Activated CD8-positive, alpha-beta memory T cell treated with anti-CD3 and anti-CD28 coated beads for 4 hours (primary cell): ENCODE results near the gene PLCE1.

Source experiments
- DNase-seq, 2 donors: peaks; one replicate each; pipeline ENCODE4 v3.0.0-alpha.2; 2020; ENCODE audit warnings: low read depth in 2 of 2

Gene PLCE1

DNA sequence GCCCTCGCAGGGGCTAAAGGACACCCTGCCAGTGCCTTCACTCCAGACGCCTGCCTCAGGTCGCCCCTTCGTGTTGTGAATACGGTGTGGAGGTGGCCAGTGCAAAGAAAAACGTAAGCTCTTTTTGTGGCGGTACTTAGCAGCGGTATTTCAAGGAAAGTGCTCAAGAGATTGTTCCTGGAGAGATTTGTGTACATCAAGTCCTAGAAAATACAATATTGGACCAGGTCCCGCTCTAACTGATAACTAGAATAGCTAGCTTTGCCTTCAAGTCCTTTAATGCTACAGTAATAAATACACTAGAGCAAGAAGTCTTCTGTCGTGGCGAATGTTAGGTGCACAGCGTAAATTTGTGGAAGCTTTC lies 689 bp downstream of the PLCE1 start:
- DNase-seq: no peak

DNA sequence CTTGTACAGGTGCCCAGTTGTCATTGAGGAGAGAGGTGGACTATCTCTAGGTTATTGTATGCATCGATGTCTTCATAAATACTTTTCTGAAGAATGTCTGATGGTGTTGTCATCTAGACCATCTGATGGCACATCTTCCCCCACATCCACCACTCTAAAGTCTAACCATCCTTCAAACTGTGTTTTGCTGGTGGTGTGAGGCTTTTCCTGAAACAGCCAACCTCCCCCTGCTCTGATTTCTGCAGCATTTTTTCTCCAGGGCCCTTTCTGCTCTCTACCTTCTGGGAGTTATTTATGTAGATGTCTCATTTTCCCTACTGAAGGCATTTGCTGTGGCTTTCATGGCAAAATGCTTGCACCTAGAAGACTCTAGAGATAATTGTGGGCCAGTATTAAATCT lies 1.5 kb downstream of the PLCE1 start:
- no peak for DNase-seq

DNA sequence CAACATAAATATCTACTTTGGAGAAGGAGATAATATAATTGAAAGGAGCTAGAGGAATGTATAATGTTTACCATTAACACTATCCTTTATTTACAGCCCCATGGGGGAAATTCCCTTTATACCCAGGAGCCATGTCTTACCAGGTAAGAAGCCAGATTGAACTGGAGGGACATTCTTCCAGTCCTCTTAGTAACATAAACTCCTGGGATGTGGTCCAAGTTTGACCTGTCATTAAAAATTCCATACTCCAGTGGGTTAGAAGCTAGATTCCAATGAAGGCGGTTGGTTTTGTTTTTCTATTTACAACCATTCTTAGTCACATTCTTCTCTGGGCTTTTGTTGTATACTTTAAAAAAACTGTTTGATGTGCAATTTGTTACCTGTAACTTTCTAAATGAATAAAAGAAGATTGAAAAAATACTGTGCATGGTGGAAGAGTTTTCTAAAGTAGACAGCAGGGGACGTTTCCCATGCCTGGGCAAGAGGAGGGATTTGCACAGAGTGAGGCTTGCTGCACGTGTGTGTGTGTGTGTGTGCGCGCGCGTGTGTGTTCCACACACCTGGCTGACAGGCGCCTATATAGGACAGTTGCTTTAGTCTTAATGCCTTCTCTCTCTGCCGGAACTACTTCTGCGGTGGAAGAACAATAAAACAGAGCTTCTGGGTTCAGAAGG lies 2.0 kb downstream of the PLCE1 start:
- DNase-seq: no peak

DNA sequence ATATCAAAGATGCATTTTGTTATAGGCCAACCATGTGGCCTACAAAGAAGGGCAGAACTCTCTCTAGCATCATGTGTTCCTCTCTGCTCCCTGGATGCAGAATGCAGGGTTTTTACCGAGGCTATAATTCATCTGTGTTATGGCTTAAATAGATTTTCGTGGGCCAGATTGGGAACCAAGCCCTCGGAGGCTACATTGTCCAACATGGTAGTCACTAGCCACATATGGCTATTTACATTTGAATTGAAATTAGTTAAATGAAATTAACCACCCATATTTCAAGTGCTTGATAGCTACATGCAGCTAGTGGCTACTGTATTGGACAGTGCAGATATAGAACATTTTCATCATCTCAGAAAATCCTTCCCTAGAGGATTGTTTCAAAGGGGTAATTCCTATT lies 2.8 kb downstream of the PLCE1 start:
- no peak for DNase-seq

DNA sequence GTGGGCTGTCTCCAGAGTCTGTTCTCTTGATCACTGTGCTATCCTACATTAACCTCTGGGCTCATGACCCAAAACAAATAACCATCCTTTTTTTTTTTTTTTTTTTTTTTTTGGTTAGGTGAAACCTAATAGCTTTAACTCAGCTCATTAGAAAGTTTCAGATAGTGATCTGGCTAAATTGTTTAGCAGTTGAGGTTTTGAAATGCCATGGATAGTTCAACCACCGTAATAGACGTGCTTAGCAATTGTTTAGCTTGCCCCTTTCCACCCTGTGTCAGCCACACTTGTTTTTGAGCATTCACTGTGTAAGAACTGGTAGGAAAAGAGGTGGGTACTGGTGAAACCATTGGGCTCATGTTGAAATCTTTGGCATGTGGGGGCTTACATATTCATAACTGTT lies 3.8 kb downstream of the PLCE1 start:
- DNase-seq: no peak

DNA sequence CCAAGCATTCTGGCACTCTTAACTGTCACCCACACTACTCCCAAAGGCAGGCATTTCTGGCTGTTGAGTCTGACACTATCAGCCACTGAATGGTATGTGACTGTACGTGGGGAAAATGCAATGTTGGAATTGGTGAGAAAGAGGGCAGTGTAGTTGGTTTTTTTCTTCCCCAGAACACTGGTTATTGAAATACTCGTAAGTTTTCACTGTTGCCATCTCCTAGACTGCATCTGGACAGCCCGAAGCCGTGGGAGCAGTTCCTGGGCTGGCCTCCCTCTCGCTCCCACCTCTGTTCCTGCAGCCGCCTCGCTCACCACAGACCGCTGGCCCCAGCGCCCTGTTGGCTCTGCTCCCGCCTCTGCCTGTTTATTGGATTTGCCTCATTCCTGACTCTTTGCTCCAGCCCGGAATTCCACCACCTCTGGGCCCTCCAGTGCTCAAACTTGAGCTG lies 5.7 kb downstream of the PLCE1 start:
- no peak for DNase-seq

DNA sequence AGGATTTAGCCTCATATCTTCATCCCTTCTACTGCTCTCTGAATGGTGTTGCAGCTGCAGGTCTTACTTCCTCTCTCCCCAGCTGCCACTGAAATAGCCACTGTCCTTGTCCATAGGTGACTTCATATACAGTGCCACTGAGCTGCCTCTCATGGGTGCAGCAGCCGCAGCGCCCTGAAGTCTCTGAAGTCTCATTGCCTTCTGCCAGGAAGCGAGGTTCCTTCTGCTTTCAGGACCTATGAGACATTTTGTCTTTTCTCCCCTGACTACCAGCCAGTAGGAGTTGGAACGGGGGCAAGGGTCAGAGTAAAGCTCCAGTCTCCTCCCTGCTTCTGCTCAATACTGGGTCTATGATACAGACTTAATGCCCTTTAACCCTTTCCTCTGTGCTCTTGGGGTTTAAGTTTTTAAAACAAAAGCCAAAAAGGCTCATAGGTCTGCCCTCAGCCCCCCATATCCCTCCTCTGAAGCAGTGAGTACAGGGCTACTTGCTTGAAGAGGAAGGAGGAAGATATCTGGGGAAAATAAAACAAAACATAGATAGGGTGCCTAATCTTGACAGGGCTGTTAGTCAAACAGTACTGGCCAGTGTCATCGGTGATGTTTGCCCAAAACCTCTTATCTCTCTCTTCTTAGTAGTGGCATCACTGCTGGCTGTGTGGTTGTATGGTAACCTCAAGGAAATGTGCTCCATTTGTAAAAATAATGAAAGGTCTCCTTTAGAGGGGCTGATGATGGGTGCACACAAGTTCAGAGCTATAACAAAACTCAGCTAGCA lies 7.1 kb downstream of the PLCE1 start:
- DNase-seq: no peak

DNA sequence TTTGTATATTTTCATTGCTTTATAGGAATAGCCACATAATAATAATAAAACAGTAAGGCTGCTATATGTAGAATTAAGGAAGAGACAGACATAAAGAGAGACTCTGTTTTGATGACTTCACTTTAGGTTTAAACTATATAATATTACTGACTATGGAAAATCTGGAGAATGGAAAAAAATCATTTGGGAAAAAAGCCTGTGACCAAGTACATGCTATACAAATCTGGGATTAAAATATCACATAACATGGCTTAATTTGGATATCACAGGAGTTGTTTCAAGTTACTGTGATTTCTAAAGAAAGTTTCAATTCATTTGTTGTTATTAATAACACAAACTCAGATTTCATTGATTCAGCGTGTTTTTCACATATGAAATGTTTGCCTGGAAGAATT lies 7.7 kb downstream of the PLCE1 start:
- DNase-seq: no peak

DNA sequence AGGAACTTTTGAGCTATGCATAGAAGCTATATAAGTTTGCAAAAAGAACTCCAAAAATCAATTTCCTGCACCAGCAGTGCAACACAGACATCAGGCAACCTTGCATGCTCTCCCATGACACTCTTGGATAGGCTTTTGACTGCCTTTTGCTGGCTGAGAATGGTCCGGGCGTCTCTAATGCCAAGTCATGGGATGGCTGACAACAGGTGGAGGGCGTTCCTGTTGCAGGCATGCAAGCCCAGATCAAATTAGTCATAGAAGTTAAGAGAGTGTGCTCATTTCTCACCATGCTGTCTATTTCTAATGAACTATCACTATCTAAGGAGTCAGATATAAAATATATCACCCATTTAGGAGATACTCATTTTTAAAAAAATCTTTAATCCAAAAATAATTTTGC lies 8.4 kb downstream of the PLCE1 start:
- no peak for DNase-seq

DNA sequence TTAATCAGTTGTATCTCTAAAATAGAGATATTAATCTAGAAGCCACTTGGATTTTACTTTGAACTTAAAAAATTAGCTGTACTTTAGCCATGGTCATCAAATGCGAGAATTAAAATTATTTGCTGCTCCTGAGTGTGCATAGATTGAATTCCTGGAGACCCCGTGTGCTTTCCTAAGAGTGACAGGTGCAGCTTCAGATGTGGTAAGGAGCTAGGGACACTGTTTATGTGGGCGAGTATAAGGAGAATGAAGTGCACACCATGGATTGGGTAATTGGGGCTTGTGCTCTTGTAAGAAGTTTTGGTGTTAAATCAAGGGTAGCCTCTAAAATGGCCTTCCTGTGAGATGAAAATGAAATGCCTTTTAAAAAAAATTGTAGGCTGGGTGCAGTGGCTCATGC lies 9.8 kb downstream of the PLCE1 start:
- DNase-seq: no peak

DNA sequence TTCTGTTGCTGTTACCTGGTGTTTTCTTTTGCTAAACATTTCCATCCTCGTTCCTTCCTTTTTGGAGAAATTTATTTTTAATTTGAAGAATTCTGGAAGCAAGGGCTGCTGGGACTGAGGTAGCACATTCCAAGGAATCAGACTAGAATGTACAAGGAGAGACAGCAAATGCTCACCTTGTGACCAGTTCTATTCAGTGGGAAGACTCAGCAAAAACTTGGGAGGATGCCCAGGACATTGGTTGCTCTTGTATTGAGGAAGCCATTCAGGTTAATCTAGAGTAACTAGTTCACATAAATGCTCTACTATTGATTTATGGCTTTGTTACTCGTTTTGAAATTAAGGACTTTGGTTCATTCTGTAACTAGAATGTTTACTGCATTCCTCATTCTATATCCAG lies 11.3 kb downstream of the PLCE1 start:
- no peak for DNase-seq

DNA sequence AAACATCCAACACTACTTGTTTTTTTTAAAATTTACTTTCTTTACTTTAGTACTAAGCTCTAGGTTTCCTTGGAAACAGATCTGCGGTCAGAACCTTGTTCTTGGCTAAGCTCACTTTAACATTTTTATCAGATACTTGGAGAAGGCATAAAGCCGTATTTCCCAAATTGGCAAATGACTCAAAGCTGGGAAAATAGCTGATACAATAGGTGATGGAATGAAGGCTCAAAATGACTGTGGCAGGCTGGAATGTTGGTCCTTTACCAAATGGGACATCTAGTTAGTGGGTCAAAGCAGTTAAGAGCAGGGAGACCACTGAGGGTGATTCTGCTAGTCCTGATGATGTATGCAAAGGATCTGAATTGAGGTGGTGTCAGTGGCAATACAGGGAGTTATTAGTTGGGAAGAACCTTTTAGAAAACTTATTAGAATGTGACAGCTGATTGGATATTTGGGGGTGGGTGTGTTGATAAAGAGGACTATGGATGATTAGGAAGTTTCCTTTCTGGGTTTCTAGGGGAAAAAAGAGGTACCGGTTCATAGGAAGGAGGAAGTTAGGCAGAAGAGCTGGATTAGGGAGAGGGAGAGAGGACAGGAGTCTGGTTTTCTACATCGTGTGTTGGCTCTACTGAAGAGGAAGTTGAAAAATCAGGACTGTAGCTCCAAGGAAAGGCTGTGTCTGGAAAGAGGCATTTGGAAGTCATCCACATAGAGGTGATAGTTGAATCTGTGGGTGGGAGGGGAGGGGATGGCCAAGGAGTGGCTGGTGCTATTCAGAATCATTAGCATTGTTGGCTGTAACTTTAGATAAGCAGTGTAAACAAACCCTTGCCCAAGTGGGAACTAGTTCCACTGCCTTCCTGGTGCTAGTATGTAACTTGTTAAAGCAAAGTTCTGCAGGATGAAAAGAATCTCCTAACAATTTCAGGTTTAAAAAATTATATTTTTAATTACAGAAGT lies 13.1 kb downstream of the PLCE1 start:
- DNase-seq: no peak

DNA sequence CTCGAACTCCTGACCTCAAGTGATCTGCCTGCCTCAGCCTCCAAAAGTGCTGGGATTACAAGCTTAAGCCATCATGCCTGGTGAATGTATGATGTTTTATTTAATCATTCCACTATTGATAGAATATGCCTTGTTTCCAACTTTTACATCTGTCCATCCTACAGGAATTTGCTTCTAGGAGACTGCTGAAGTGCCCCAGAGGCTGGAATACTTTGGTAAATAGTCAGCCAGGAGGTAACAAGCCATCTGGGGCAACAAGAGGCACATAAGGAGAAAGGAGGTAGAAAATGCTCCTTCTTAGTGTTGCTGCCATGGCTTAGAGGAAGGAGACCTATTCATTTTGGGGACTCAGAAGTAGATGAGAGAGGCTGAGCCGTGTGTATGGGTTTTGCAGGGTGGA lies 14.8 kb downstream of the PLCE1 start:
- no peak for DNase-seq

DNA sequence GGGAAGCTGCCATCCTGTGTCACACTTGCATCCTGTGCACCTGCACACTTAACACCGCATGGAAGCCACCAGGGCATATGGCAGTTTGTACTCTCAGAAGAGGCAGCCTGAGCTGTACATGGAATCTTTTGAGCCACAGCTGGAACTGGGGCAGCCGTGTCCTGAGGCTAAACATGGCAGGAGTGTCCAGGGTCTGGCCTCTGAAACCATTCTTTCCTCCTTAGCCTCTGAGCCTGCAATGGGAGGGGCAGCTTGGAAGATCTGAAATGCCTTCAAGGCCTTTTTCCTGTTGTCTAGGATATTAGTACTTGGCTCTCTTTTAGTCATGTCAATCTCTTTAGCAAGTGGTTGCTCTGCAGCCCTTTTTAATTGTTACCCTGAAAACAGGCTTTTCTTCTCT lies 16.4 kb downstream of the PLCE1 start:
- no peak for DNase-seq

DNA sequence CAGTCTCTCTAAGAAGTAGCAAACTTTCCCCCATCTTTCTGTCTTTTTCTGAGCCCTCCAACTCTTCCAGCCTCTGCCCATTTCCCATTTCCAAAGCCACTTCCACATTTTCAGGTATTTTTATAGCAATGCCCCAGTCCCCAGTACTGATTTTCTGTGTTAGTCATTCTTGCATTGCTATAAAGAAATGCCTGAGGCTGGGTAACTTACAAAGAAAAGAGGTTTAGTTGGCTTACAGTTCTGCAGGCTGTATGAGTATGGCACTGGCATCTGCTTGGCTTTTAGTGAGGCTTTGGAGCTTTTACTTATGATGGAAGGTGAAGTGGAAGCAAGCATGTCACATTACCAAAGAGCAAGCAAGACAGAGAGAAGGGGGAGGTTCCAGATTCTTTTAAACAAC lies 17.2 kb downstream of the PLCE1 start:
- DNase-seq: no peak

DNA sequence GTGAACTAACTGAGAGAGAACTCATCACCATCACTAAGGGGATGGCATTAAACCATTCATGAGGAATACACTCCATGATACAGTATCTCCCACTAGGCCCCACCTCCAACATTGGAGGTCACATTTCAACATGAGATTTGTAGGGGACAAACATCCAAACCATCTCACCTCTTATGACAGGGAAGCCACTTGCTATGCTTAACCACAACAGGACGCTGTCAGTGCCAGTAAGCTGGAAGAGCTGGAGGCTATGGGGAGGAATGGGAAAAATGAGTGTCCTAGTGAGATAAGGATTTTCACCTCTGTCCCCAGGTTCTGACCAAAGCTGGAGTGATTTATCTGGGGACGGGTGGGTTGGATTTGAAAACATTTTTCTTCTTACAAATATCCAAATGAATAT lies 17.6 kb downstream of the PLCE1 start:
- DNase-seq: no peak

DNA sequence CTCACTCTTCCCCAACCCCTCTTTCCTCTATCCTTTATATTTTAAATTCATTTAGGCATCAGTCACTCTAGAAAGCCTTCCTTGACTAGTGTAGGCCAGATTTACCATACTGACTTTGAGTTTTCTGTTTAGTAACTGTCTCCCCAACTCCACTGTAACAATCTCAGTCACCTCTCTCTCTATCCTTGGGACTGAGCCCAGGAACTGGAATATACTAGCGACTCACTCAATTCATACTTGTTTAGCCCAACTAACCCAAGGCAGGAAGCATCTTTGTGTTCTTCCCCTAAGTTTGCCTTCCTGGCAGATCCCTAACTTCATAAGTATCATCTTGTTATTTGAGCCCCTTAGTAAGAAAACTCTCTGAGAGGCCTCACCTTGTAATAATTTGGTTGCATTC lies 19.1 kb downstream of the PLCE1 start:
- no peak for DNase-seq

DNA sequence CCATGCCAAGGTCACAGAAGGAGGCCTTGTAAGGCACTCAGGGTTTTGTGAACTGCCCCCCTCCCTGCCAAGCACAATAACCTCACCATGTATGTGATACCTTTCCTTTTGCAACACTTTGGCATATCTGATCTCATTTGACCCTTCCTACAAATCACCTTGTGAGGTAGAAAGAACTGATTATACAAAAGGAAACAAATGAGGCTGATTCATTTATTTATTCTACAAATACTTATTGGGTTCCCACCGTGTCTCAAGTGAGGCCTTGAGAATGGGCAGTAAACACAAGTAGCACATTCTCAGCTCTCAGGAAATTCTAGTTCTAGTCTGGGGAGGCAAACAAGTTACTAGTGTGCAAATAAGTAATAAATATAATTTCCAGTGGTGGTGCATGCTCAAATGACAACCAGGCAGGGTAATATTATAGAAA lies 19.6 kb downstream of the PLCE1 start:
- DNase-seq: no peak

DNA sequence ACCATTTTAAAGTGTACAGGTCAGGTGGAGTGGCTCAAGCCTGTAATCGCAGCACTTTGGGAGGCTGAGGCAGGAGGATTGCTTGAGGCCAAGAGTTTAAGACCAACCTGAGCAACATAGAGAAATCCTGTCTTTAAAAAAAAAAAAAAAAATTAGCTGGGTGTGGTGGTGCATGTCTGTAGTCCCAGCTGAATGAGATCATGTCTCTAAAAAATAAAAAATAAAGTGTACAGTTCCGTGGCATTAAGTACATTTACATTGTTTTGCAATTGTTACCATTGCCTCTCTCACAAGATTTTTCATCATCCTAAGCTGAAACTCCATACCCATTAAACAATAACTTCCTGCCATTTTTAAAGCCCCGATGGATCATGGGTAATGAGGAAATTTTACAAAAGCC lies 20.6 kb downstream of the PLCE1 start:
- DNase-seq: no peak

DNA sequence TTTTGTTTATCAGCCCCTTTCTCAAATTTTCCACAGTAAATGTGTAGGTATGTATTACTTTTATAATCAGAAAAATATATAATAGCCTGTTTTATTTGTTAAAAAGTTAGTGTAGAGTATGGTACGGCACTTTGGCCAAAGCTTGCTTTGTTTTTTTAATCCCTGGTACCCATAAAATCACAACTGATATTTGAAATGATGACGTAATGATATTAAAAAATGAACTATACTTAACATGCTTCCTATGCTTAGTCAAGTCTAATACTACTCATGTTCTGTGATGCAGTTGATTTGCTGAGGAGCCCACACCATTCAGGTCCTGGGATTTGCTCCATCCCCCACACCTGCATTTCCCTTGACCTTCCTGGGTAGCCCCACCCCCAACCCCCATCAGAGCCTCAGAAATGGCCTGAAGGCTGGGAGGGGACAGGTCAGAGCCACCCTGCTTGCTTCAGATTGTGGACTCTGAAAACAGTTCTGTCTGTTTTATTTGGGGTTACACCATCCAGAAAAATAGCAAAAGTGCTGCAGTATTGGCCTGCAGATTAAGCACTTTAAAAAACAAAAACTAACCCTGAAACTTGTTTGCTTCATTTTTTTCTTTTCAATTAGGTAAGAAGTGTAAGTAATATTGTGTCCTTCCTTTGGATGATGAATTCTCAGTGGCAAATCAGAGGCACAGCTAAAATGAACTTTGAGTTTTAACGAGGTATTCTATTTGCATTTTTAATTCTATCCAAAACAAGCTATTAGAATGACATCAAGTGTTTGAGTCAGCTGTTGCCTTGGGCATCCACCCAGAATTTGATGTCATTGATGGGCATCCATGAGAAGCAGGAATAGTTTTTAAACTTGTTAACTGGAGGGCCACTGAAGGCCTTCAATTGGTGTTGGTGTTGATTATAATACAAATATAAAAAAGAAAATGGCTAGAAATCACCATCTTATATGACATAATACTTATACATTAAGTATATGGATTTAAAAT lies 23.3 kb downstream of the PLCE1 start:
- no peak for DNase-seq

DNA sequence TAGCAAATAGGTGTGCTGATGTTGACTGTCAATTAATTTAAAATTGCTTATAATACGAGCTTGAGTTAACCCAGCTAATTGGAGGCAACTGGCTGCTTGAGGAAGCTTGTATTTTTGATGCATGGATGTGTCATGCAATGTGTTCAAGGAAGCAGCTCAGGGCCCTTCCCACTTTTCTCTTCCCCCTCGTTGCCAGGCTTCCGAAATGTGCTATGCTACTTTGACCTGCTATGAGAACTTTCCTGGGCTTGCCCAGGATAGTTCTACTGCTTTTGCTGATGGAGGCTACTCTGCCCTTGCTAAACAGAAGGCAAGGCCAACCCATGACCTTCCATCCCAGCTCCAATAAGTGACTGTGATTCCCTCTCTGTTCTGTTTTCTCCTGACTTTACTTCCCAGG lies 24.4 kb downstream of the PLCE1 start:
- no peak for DNase-seq
